MCF 10A (cell line): ENCODE measurements around the gene GBP4. TPM values are rescaled to one million over a fixed set of nuclear protein-coding genes. Genes with fewer than 3 reads are reported as not detected.

ENCODE experiments used
- BruUV-seq: library from RNA; stranded (reverse); fragments of 400-500 nt; replicated peaks from 2 replicates; lab custom pipeline; 2021; lab: Mats Ljungman, UMichigan
- CTCF ChIA-PET: fragments of 300-600 bp; sonication (Branson Sonifier 250); formaldehyde crosslinking; extraction: SDS; loops from one replicate; lab custom pipeline; 2021; ENCODE audit warnings: antibody characterized with exemption, inconsistent platforms; lab: Yijun Ruan, JAX
- POLR2A ChIA-PET: fragments of 300-600, 350-650 bp; sonication (Branson Sonifier 250); formaldehyde crosslinking; extraction: SDS; loops from one replicate; lab custom pipeline; 2020; ENCODE audit warnings: antibody characterized with exemption, inconsistent platforms; lab: Yijun Ruan, JAX
- DNase-seq: peaks from one replicate; pipeline ENCODE4 v3.0.0-alpha.2; 2018; ENCODE audit not compliant: unreplicated experiment
- H3K27ac Mint-ChIP-seq: one replicate; pipeline ENCODE4 v1.8.0; 2022; ENCODE audit warnings: mild to moderate bottlenecking, low read depth, mixed read lengths; ENCODE audit not compliant: unreplicated experiment
- H3K27me3 Mint-ChIP-seq: one replicate; pipeline ENCODE4 v1.8.0; 2022; ENCODE audit warnings: mixed read lengths; ENCODE audit not compliant: insufficient read depth, unreplicated experiment
- H3K36me3 Mint-ChIP-seq: one replicate; pipeline ENCODE4 v1.8.0; 2022; ENCODE audit warnings: mild to moderate bottlenecking, moderate library complexity, mixed read lengths; ENCODE audit not compliant: insufficient read depth, unreplicated experiment
- H3K4me1 Mint-ChIP-seq: one replicate; pipeline ENCODE4 v1.8.0; 2022; ENCODE audit warnings: mixed read lengths; ENCODE audit not compliant: insufficient read depth, unreplicated experiment
- H3K4me3 Mint-ChIP-seq: one replicate; pipeline ENCODE4 v1.8.0; 2022; ENCODE audit warnings: mild to moderate bottlenecking, moderate library complexity, mixed read lengths; ENCODE audit not compliant: unreplicated experiment
- H3K9me3 Mint-ChIP-seq: one replicate; pipeline ENCODE4 v1.8.0; 2022; ENCODE audit warnings: mixed read lengths; ENCODE audit not compliant: unreplicated experiment
- CTCF ChIP-seq: fragments of 200-600 bp; IDR thresholded peaks from one replicate; pipeline ENCODE4 v1.8.0; 2022; ENCODE audit warnings: antibody characterized with exemption, mild to moderate bottlenecking; ENCODE audit not compliant: unreplicated experiment
- intact Hi-C: fragments of 100-400 bp; cut with micrococcal nuclease; formaldehyde crosslinking; loops from 2 replicates; pipeline ENCODE4 v1.14.1; 2022
- total RNA-seq: library from RNA; stranded (reverse); gene quantifications from 2 replicates; pipeline ENCODE4 v1.2.3, GENCODE V29; 2022

GBP4 gene
- total RNA-seq, 1 experiment from 2014 or later: 0.05 TPM

DNA sequence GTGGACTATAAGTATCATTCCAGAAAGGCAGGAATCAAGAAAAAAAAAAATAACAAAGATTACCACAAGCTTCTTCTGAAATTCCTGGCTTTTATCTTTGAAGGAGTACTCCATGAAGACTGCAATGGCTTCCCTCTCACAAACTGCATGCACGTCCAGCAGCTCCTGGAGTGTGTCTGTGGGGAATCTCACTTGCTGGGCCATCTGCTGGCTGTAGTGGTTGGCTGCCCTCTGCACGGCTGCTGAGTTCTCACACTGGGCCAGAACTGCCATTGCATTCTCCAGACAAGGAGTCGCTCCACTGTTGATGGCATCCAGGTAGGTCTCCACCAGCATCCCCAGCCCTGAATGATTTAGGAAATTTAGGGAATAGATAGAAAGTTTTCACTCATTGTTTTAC lies 49.5 kb downstream of the GBP4 start:
- no peaks in the 10 kb centered on the region for H3K9me3 Mint-ChIP-seq
- no peaks in the 10 kb centered on the region for H3K27me3 Mint-ChIP-seq
- no peaks in the 10 kb centered on the region for H3K4me1 Mint-ChIP-seq
- H3K36me3 Mint-ChIP-seq: no peaks in the 10 kb centered on the region
- no peak overlapping the region for H3K27ac Mint-ChIP-seq
- POLR2A ChIA-PET: no interaction called here
- CTCF ChIA-PET: interaction anchor here (0.6 to 2.3 kb wide), 4 partner anchors 64 to 209 kb away, joined by 3 to 12 read pairs (median 3); no protein-coding TSS in a partner anchor
- intact Hi-C loops: loop anchor here (2.0 kb wide), 1 partner anchor 64 kb away; no protein-coding TSS in a partner anchor
- no TSS peak for BruUV-seq
- H3K4me3 Mint-ChIP-seq: no peak overlapping the region
- TF ChIP-seq CTCF: no peak
- no peak for DNase-seq

GRCh38 chr1:89147678-89148658 lies 50.8 kb downstream of the GBP4 start:
- POLR2A ChIA-PET: no interaction called here
- CTCF ChIA-PET: interaction anchor here (0.6 to 2.3 kb wide), 4 partner anchors 37 to 150 kb away, joined by 3 to 12 read pairs (median 3); no protein-coding TSS in a partner anchor
- H3K9me3 Mint-ChIP-seq: no peaks in the 10 kb centered on the region
- no peak for TF ChIP-seq CTCF
- no peaks in the 10 kb centered on the region for H3K27me3 Mint-ChIP-seq
- no peaks in the 10 kb centered on the region for H3K36me3 Mint-ChIP-seq
- no peak for DNase-seq
- intact Hi-C loops: loop anchor here (2.0 kb wide), 1 partner anchor 63 kb away; no protein-coding TSS in a partner anchor
- no TSS peak for BruUV-seq
- H3K27ac Mint-ChIP-seq: no peak overlapping the region
- no peak overlapping the region for H3K4me3 Mint-ChIP-seq
- no peaks in the 10 kb centered on the region for H3K4me1 Mint-ChIP-seq

DNA sequence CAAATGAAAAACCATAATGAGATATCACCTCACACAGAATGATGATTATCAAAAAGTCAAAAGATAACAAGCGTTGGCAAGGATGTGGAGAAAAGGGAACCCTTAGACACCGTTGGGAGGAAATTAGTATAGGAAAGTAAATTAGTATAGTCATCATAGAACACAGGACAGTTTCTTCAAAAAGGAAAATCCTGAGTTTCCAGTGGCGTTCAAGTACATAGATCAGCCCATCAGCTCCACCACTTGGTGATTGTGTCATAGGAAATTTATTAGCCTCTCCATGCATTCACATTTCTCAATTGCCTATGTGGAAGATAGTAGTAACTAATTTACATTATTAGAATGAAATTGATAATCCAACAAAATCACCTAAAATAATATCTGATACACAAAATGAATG lies 52.0 kb downstream of the GBP4 start:
- no peak for DNase-seq
- Mint-ChIP-seq H3K4me1 (no peaks in the 10 kb centered on the region), H3K9me3 (no peaks in the 10 kb centered on the region), H3K27me3 (no peaks in the 10 kb centered on the region), H3K36me3 (no peaks in the 10 kb centered on the region), H3K4me3 (no peak overlapping the region), H3K27ac (no peak overlapping the region)
- BruUV-seq: no TSS peak
- intact Hi-C loops: no loop called here
- ChIA-PET POLR2A (no interaction called here), CTCF (no interaction called here)
- TF ChIP-seq CTCF: no peak

GRCh38 chr1:89143484-89143883 lies 55.3 kb downstream of the GBP4 start:
- DNase-seq: no peak
- Mint-ChIP-seq H3K4me3 (no peak overlapping the region), H3K27ac (no peak overlapping the region), H3K27me3 (no peaks in the 10 kb centered on the region), H3K4me1 (no peaks in the 10 kb centered on the region), H3K9me3 (no peaks in the 10 kb centered on the region), H3K36me3 (no peaks in the 10 kb centered on the region)
- CTCF ChIA-PET: no interaction called here
- intact Hi-C loops: no loop called here
- TF ChIP-seq CTCF: no peak
- POLR2A ChIA-PET: no interaction called here
- BruUV-seq: no TSS peak
